ENCODE results near the gene MSI2. TPM values are rescaled to one million over a fixed set of nuclear protein-coding genes. Genes with fewer than 3 reads are reported as not detected.

The MSI2 gene
- total and polyA plus RNA-seq, 9 of the 15 experiments (the other 6 are each of a cell fraction or from before 2014, with no cell fraction given): 4.6 to 61.8 (median 42.4) TPM

DNA sequence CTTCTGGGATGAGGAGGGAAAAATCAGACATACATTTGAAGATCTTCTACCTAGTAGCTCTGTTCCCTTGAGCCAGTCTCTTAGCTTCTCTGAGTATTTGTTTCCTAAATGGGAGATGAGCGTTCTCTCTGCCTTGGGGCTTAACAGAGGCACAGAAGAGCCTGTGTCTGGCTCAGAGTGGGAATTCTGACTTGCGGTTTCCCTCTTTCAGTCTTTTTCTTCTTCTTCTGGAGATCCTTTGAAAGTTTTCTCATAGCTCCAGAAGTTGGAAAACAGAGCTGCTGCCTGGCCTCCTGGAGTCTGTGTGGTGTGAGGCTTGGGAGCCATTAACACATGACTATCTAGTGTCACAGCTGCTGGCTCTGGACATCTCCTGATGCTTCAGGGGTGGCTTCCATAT, 167.9 kb downstream of the MSI2 start:
- H2AFZ ChIP-seq (ENCODE audit: low read depth, low read length): no peak overlapping the region
- no peaks in the 10 kb centered on the region for H3K27me3 ChIP-seq (ENCODE audit: control insufficient read depth in 2 of 2, insufficient read depth in 2 of 2, low read length in 2 of 2)
- H3K4me3 ChIP-seq: no peak overlapping the region
- H4K20me1 ChIP-seq (replicated peaks; ENCODE audit: control insufficient read depth, insufficient read depth, low read length): no peaks in the 10 kb centered on the region
- TF ChIP-seq NFIX (CRISPR knock-in tag; IDR thresholded peaks at IDR 0.05; ENCODE audit: low read depth): no peak
- no peak for TF ChIP-seq ZNF766 (CRISPR knock-in tag; conservative IDR thresholded peaks at IDR 0.05)
- TF ChIP-seq, protein P1, sequence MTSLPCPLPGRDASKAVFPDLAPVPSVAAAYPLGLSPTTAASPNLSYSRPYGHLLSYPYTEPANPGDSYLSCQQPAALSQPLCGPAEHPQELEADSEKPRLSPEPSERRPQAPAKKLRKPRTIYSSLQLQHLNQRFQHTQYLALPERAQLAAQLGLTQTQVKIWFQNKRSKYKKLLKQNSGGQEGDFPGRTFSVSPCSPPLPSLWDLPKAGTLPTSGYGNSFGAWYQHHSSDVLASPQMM (CRISPR knock-in tag; IDR thresholded peaks at IDR 0.05): no peak
- no TSS peak for BruUV-seq (replicated peaks)
- no peaks in the 10 kb centered on the region for H3K9me3 ChIP-seq (replicated peaks; ENCODE audit: control insufficient read depth, insufficient read depth, low read depth, low read length)
- FAIRE-seq (no peak), ATAC-seq (no peak), DNase-seq (ENCODE audit: extremely low read depth in 1 of 4, low spot score in 3 of 4) (no peak)
- no peaks in the 10 kb centered on the region for H3K9me1 ChIP-seq (ENCODE audit: control insufficient read depth, insufficient read depth, low read length)
- H3K4me1 ChIP-seq (replicated peaks in 1 of 2; ENCODE audit: control insufficient read depth in 2 of 2, insufficient read depth in 2 of 2, low read length in 2 of 2): peaks cover 10 to 27% of the 10 kb centered on the region in 2 experiments; a peak in 3 of 5 replicates
- peaks cover 12% of the 10 kb centered on the region; the same call in 1 of the 3 replicates for H3K79me2 ChIP-seq (ENCODE audit: control insufficient read depth, insufficient read depth, low read length)
- ChIA-PET CTCF (ENCODE audit: low intra/inter-chr PET ratio) (no interaction called here), POLR2A (interaction anchor here (1.0 kb wide), 1 partner anchor 11 kb away, joined by 4 read pairs; no protein-coding TSS in a partner anchor)
- 65% methylated on average over 2 of the region's 2 CpGs for WGBS (ENCODE audit: insufficient coverage, low coverage, missing lambda C conversion rate)
- H3K36me3 ChIP-seq (ENCODE audit: control insufficient read depth, insufficient read depth, low read length): no peaks in the 10 kb centered on the region
- in situ Hi-C loops (cut with MboI): no loop called here
- no peak overlapping the region for H3K9ac ChIP-seq (ENCODE audit: insufficient read depth in 1 of 2, low read depth in 2 of 2, low read length in 2 of 2)
- no peak overlapping the region for H3K27ac ChIP-seq (ENCODE audit: extremely low read depth, low read depth, low read length)
- H3K4me2 ChIP-seq (ENCODE audit: insufficient read depth, low read length): no peak overlapping the region
- intact Hi-C loops (cut with micrococcal nuclease): no loop called here

DNA sequence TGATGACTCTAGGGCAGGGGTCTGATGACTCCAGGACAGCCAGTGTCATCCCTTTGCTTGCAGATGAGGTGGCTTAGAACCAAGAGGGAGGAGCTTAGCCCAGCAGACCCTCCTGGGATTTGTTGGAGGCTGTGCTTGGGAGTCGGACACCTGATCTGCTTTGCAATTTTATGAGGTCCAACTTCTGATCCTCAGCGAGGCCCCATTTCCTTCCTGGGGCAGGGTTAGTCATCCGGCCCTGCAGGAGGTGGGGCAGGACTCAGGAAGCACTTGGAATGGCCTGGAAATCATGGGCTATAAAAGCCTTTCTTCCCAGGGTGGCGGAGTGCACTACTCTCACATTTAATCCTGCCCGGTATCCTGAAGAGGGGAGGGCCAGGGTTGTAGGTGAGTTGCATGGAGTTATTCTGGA, 168.5 kb downstream of the MSI2 start:
- no peaks in the 10 kb centered on the region for H3K36me3 ChIP-seq (ENCODE audit: control insufficient read depth, insufficient read depth, low read length)
- no peaks in the 10 kb centered on the region for H3K9me3 ChIP-seq (replicated peaks; ENCODE audit: control insufficient read depth, insufficient read depth, low read depth, low read length)
- no peak overlapping the region for H2AFZ ChIP-seq (ENCODE audit: low read depth, low read length)
- CTCF ChIA-PET (ENCODE audit: low intra/inter-chr PET ratio): no interaction called here
- no peak overlapping the region for H3K4me2 ChIP-seq (ENCODE audit: insufficient read depth, low read length)
- in situ Hi-C loops (cut with MboI) (no loop called here), intact Hi-C loops (cut with micrococcal nuclease) (no loop called here)
- no peak overlapping the region for H3K9ac ChIP-seq (ENCODE audit: insufficient read depth in 1 of 2, low read depth in 2 of 2, low read length in 2 of 2)
- WGBS (ENCODE audit: insufficient coverage, low coverage, missing lambda C conversion rate): 87% methylated on average over 5 of the region's 5 CpGs
- no peak overlapping the region for H3K27ac ChIP-seq (ENCODE audit: extremely low read depth, low read depth, low read length)
- H3K9me1 ChIP-seq (ENCODE audit: control insufficient read depth, insufficient read depth, low read length): no peaks in the 10 kb centered on the region
- H3K4me1 ChIP-seq (replicated peaks in 1 of 2; ENCODE audit: control insufficient read depth in 2 of 2, insufficient read depth in 2 of 2, low read length in 2 of 2): peaks cover 10 to 27% of the 10 kb centered on the region in 2 experiments; a peak in 3 of 5 replicates
- no peaks in the 10 kb centered on the region for H3K27me3 ChIP-seq (ENCODE audit: control insufficient read depth in 2 of 2, insufficient read depth in 2 of 2, low read length in 2 of 2)
- H3K4me3 ChIP-seq: no peak overlapping the region
- POLR2A ChIA-PET: interaction anchor here (1.0 kb wide), 1 partner anchor 11 kb away, joined by 4 read pairs; no protein-coding TSS in a partner anchor
- ATAC-seq (no peak), DNase-seq (ENCODE audit: extremely low read depth in 1 of 4, low spot score in 3 of 4) (no peak), FAIRE-seq (no peak)
- peaks cover 12% of the 10 kb centered on the region; the same call in 1 of the 3 replicates for H3K79me2 ChIP-seq (ENCODE audit: control insufficient read depth, insufficient read depth, low read length)
- no peaks in the 10 kb centered on the region for H4K20me1 ChIP-seq (replicated peaks; ENCODE audit: control insufficient read depth, insufficient read depth, low read length)
- no TSS peak for BruUV-seq (replicated peaks)
- no peak for TF ChIP-seq ZKSCAN8 (CRISPR knock-in tag; IDR thresholded peaks at IDR 0.05)
- no peak for TF ChIP-seq TCFL5 (CRISPR knock-in tag; conservative IDR thresholded peaks at IDR 0.05)
- TF ChIP-seq BCL6 (CRISPR knock-in tag; IDR thresholded peaks at IDR 0.05): no peak
- no peak for TF ChIP-seq CHD1 (IDR thresholded peaks at IDR 0.05; ENCODE audit: low read length)

Measured in K562 (cell line).